Measurements from ENCODE around the gene RBMS3.

RBMS3 gene

GRCh38 chr3:29275309-29275708, 5.6 kb upstream of the RBMS3 start:
- DNase-seq (ENCODE audit: insufficient read length, low spot score), result no peak
- TF ChIP-seq CTCF (IDR thresholded peaks at IDR 0.05; ENCODE audit: insufficient read depth, missing control alignments), result no peak
- FAIRE-seq, result no peak

GRCh38 chr3:29277249-29277648, 3.6 kb upstream of the RBMS3 start:
- no peak for FAIRE-seq
- no peak for TF ChIP-seq CTCF (IDR thresholded peaks at IDR 0.05; ENCODE audit: insufficient read depth, missing control alignments)

GRCh38 chr3:29279286-29279685, 1.6 kb upstream of the RBMS3 start:
- FAIRE-seq (no peak), DNase-seq (ENCODE audit: insufficient read length, low spot score) (no peak)
- TF ChIP-seq CTCF (IDR thresholded peaks at IDR 0.05; ENCODE audit: insufficient read depth, missing control alignments), result no peak

More at GRCh38 chr3:29277249-29277648, 3.6 kb upstream of the RBMS3 start:
- no peak for DNase-seq (ENCODE audit: insufficient read length, low spot score)

GRCh38 chr3:29279806-29280205, 1.1 kb upstream of the RBMS3 start:
- no peak for TF ChIP-seq CTCF (IDR thresholded peaks at IDR 0.05; ENCODE audit: insufficient read depth, missing control alignments)
- FAIRE-seq (no peak), DNase-seq (ENCODE audit: insufficient read length, low spot score) (no peak)

- DNase-seq (ENCODE audit: insufficient read length, low spot score) (no peak), FAIRE-seq (no peak)
- no peak for TF ChIP-seq CTCF (IDR thresholded peaks at IDR 0.05; ENCODE audit: insufficient read depth, missing control alignments)
Measured at GRCh38 chr3:29281094-29281343, 148 bp downstream of the RBMS3 start.

GRCh38 chr3:29281344-29282241, 722 bp downstream of the RBMS3 start:
- FAIRE-seq (no peak), DNase-seq (ENCODE audit: insufficient read length, low spot score) (no peak)
- TF ChIP-seq CTCF (IDR thresholded peaks at IDR 0.05; ENCODE audit: insufficient read depth, missing control alignments), result no peak

- FAIRE-seq (no peak), DNase-seq (ENCODE audit: insufficient read length, low spot score) (no peak)
- TF ChIP-seq CTCF (IDR thresholded peaks at IDR 0.05; ENCODE audit: insufficient read depth, missing control alignments), result no peak
Measured at GRCh38 chr3:29282427-29283230, 1.8 kb downstream of the RBMS3 start.
